ENCODE data around the gene KMT2C. TPM values are rescaled to one million over a fixed set of nuclear protein-coding genes. Genes with fewer than 3 reads are reported as not detected.

Gene KMT2C
- total and polyA plus RNA-seq, 10 of the 15 experiments (the other 5 are each of a cell fraction or from before 2014, with no cell fraction given) = 3.3 to 45.2 (median 19.2) TPM

- TF ChIP-seq, protein P1, sequence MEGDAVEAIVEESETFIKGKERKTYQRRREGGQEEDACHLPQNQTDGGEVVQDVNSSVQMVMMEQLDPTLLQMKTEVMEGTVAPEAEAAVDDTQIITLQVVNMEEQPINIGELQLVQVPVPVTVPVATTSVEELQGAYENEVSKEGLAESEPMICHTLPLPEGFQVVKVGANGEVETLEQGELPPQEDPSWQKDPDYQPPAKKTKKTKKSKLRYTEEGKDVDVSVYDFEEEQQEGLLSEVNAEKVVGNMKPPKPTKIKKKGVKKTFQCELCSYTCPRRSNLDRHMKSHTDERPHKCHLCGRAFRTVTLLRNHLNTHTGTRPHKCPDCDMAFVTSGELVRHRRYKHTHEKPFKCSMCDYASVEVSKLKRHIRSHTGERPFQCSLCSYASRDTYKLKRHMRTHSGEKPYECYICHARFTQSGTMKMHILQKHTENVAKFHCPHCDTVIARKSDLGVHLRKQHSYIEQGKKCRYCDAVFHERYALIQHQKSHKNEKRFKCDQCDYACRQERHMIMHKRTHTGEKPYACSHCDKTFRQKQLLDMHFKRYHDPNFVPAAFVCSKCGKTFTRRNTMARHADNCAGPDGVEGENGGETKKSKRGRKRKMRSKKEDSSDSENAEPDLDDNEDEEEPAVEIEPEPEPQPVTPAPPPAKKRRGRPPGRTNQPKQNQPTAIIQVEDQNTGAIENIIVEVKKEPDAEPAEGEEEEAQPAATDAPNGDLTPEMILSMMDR (IDR thresholded peaks at IDR 0.05 in 2 of 3, conservative IDR thresholded peaks at IDR 0.05 in 1 of 3; ENCODE audit: control insufficient read depth in 2 of 3, extremely low read depth in 1 of 3, insufficient read depth in 1 of 3, low read depth in 3 of 3, low read length in 3 of 3) = no peak
- TF ChIP-seq, protein P2, sequence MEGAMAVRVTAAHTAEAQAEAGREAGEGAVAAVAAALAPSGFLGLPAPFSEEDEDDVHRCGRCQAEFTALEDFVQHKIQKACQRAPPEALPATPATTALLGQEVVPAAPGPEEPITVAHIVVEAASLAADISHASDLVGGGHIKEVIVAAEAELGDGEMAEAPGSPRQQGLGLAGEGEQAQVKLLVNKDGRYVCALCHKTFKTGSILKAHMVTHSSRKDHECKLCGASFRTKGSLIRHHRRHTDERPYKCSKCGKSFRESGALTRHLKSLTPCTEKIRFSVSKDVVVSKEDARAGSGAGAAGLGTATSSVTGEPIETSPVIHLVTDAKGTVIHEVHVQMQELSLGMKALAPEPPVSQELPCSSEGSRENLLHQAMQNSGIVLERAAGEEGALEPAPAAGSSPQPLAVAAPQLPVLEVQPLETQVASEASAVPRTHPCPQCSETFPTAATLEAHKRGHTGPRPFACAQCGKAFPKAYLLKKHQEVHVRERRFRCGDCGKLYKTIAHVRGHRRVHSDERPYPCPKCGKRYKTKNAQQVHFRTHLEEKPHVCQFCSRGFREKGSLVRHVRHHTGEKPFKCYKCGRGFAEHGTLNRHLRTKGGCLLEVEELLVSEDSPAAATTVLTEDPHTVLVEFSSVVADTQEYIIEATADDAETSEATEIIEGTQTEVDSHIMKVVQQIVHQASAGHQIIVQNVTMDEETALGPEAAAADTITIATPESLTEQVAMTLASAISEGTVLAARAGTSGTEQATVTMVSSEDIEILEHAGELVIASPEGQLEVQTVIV (IDR thresholded peaks at IDR 0.05; ENCODE audit: borderline replicate concordance, partially characterized antibody) = no peak
- TF ChIP-seq RAD21 (IDR thresholded peaks at IDR 0.05; ENCODE audit: insufficient read depth, low read depth, low read length) = 0 out of 2 replicates have a peak, but pooled peaks have one; percentile 12
- TF ChIP-seq NR2C1 (IDR thresholded peaks at IDR 0.05) = peak; percentile 62
- TF ChIP-seq SREBF2 (IDR thresholded peaks at IDR 0.05; ENCODE audit: low read length) = no peak
- no peak for TF ChIP-seq SPI1 (IDR thresholded peaks at IDR 0.05; ENCODE audit: borderline replicate concordance, insufficient read depth, low read depth, low read length)
- TF ChIP-seq MEF2B (IDR thresholded peaks at IDR 0.05; ENCODE audit: partially characterized antibody, poor library complexity, severe bottlenecking) = peak; percentile 52
- TF ChIP-seq FOS (IDR thresholded peaks at IDR 0.05; ENCODE audit: borderline replicate concordance, extremely low read depth, insufficient read length) = no peak
- TF ChIP-seq IKZF2 (IDR thresholded peaks at IDR 0.05) = peak; percentile 52 to 82; a peak in 2 of 4 replicates
- no peak for TF ChIP-seq HCFC1 (IDR thresholded peaks at IDR 0.05; ENCODE audit: low read length)
- TF ChIP-seq, protein P3, sequence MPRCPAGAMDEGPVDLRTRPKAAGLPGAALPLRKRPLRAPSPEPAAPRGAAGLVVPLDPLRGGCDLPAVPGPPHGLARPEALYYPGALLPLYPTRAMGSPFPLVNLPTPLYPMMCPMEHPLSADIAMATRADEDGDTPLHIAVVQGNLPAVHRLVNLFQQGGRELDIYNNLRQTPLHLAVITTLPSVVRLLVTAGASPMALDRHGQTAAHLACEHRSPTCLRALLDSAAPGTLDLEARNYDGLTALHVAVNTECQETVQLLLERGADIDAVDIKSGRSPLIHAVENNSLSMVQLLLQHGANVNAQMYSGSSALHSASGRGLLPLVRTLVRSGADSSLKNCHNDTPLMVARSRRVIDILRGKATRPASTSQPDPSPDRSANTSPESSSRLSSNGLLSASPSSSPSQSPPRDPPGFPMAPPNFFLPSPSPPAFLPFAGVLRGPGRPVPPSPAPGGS (IDR thresholded peaks at IDR 0.05; ENCODE audit: borderline replicate concordance, insufficient read depth, low read depth, low read length, poor library complexity, severe bottlenecking) = peak; percentile 36
- TF ChIP-seq, protein P4, sequence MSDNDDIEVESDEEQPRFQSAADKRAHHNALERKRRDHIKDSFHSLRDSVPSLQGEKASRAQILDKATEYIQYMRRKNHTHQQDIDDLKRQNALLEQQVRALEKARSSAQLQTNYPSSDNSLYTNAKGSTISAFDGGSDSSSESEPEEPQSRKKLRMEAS (IDR thresholded peaks at IDR 0.05; ENCODE audit: low read depth, low read length) = peak; percentile 46; the same call in 1 of the 2 replicates
- TF ChIP-seq CBFB (IDR thresholded peaks at IDR 0.05; ENCODE audit: low read depth) = no peak
- no peak for TF ChIP-seq BMI1 (IDR thresholded peaks at IDR 0.05; ENCODE audit: borderline replicate concordance)
- no peak for TF ChIP-seq TCF7 (IDR thresholded peaks at IDR 0.05; ENCODE audit: borderline replicate concordance)
- peak; percentile 86 for TF ChIP-seq NKRF (conservative IDR thresholded peaks at IDR 0.05)
- no peak for TF ChIP-seq SRF (IDR thresholded peaks at IDR 0.05; ENCODE audit: low read depth in 2 of 2, low read length in 2 of 2)
- no peak for TF ChIP-seq RAD51 (IDR thresholded peaks at IDR 0.05)
These were observed 28.7 kb upstream of the KMT2C start (continued) for GRCh38 chr7:152464312-152465118.

Data from GM12878 (cell line).